GM12892 (cell line): Measurements from ENCODE around the gene DNAL4.

ENCODE experiments used
- POLR2A ChIP-seq: IDR thresholded peaks from 2 replicates; pipeline ENCODE4 v1.6.1; 2011; ENCODE audit warnings: low read depth, low read length, control low read depth
- TAF1 ChIP-seq: IDR thresholded peaks from 2 replicates; pipeline ENCODE4 v1.6.1; 2011; ENCODE audit warnings: low read depth, mild to moderate bottlenecking, control low read depth, low read length, borderline replicate concordance

GRCh38 chr22:38831166-38831945, 37.4 kb upstream of the DNAL4 start:
- TF ChIP-seq POLR2A (no peak), TAF1 (no peak)
